Germinal center (tissue), 1 donor: ENCODE measurements around the gene LRRFIP2.

ENCODE experiments used
- DNase-seq: peaks from one replicate; pipeline ENCODE4 v3.0.0; 2012; ENCODE audit warnings: mixed read lengths, low spot score

LRRFIP2 gene

GRCh38 chr3:37024092-37024491 lies 150.3 kb downstream of the LRRFIP2 start:
- DNase-seq = peak; percentile 22

- no peak for DNase-seq
Observed at GRCh38 chr3:37017683-37018082, 156.7 kb downstream of the LRRFIP2 start.

GRCh38 chr3:37016903-37017302 lies 157.5 kb downstream of the LRRFIP2 start:
- no peak for DNase-seq

GRCh38 chr3:37015642-37016041 lies 158.7 kb downstream of the LRRFIP2 start:
- DNase-seq = no peak

- DNase-seq = no peak
Observed at GRCh38 chr3:37014620-37015019, 159.8 kb downstream of the LRRFIP2 start.
